ENCODE data around the gene SERPINA1.

GRCh38 chr14:94341656-94342333 is 46.6 kb downstream of the SERPINA1 start:
- TF ChIP-seq POLR2AphosphoS5 (IDR thresholded peaks at IDR 0.05; ENCODE audit: low read depth, low read length) (no peak), REST (IDR thresholded peaks at IDR 0.05; ENCODE audit: low read depth) (no peak), CTCF (IDR thresholded peaks at IDR 0.05 in 2 of 3, conservative IDR thresholded peaks at IDR 0.05 in 1 of 3; ENCODE audit: borderline replicate concordance in 1 of 3, insufficient read depth in 1 of 3, low read depth in 2 of 3, low read length in 2 of 3) (no peak), POLR2A (IDR thresholded peaks at IDR 0.05; ENCODE audit: borderline replicate concordance, extremely low read depth, insufficient read depth, insufficient read length) (no peak), EZH2phosphoT487 (IDR thresholded peaks at IDR 0.05; ENCODE audit: borderline replicate concordance) (no peak), ZNF274 (IDR thresholded peaks at IDR 0.05; ENCODE audit: low read depth, low read length) (no peak), TCF7L2 (IDR thresholded peaks at IDR 0.05; ENCODE audit: borderline replicate concordance, extremely low read depth, insufficient read depth, insufficient read length) (no peak), YY1 (IDR thresholded peaks at IDR 0.05; ENCODE audit: extremely low read depth, insufficient replicate concordance, low read depth, low read length) (no peak), EZH2 (IDR thresholded peaks at IDR 0.05) (no peak), JUND (IDR thresholded peaks at IDR 0.05) (no peak), ATF3 (IDR thresholded peaks at IDR 0.05) (no peak), RAD21 (IDR thresholded peaks at IDR 0.05; ENCODE audit: low read depth) (no peak)

Data from HCT116 (cell line).